NCI-H2196 (cell line): Measurements from ENCODE around the gene NARS2.
"Not testable (repeated sequence)": the region's sequence is repeated elsewhere in the genome, so short reads cannot be mapped to it uniquely, and the experiment has no call there.

Experiments
- DNase-seq: peaks from one replicate; lab custom pipeline; 2025; ENCODE audit not compliant: unreplicated experiment; lab: John Stamatoyannopoulos, UW

Gene NARS2, protein sequence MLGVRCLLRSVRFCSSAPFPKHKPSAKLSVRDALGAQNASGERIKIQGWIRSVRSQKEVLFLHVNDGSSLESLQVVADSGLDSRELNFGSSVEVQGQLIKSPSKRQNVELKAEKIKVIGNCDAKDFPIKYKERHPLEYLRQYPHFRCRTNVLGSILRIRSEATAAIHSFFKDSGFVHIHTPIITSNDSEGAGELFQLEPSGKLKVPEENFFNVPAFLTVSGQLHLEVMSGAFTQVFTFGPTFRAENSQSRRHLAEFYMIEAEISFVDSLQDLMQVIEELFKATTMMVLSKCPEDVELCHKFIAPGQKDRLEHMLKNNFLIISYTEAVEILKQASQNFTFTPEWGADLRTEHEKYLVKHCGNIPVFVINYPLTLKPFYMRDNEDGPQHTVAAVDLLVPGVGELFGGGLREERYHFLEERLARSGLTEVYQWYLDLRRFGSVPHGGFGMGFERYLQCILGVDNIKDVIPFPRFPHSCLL

DNA sequence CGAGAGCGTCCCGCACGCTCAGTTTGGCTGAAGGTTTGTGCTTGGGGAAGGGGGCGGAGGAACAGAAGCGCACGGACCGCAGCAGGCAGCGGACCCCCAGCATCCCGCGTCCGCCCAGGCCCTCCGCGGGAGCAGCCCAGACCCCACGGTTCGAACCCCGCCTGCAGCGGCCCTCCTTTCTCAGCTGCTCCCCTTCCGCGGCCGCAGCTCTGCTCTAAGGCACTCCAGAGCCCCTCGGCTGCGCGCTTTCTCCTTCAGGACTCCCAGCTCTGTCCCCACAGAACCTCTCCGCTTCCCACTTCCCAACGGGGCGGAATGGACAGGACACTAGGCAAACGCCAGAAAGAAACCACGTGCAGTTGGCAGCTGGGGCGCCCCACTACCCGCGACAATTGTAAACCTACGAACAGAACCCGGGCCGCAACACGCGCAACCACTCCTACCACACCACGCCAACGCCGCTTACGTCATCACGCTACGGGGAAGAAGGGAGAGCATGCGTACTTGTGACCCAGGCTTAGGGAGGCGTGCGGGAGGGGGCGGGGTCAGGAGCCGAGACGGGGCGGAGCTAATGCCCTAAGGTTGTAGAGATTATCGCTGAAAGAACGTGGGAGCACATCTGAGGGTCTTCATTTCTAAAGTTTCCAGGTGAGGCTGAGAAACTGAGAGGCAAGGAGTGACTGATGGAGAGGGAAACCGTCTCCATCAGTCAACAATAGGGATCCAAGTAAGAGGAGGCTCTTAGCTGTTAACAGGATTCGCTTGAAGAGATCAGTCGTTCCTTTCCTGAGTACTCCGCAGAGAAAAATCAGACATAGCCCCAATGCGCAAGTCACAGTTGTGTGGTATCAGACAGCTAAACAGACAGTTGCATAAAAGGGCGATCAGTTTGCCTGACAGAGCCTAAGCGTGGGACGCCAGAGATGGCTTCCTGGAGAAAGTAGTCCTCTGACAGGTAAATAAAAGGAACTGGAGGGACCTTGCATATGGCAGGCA is at the start of gene NARS2:
Gene NARS2, minus strand, starts transcription at position 479 of the 996 bp plus-strand sequence. Its CDS starts 376 bp downstream, at position 103.
- peak; percentile 98 for DNase-seq

DNA sequence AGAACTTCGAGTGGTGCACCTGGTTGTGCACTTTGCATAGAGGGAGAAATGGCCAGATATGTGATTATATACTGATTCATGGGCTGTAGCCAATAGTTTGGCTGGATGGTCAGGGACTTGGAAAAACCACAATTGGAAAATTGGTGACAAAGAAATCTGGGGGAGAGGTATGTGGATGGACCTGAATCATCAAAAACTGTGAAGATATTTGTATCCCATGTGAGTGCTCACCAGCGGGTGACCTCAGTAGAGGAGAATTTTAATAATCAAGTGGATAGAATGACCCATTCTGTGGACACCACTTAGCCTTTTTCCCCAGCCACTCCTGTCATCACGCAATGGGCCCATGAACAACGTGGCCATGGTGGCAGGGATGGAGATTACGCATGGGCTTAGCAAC is 48.0 kb upstream of the NARS2 start:
- DNase-seq: no peak

DNA sequence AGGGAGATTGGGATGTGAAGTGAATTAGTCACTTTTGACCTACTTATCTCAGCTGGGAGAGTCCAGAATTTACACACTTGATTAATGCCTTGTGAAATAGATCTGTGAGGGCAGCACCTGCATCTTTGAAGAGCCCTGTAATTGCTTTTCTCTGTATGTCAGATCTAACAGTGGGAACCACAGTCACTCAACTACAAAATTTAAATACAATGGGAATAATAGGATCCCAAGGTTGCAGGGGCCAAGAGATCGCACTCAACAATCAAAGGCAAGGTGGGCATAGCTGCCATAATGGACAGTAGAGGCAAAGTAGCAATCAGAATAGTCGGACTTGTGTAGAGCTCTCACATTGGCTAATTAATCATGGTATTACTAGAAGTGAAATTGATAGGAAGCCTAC is 45.5 kb upstream of the NARS2 start:
- no peak for DNase-seq

DNA sequence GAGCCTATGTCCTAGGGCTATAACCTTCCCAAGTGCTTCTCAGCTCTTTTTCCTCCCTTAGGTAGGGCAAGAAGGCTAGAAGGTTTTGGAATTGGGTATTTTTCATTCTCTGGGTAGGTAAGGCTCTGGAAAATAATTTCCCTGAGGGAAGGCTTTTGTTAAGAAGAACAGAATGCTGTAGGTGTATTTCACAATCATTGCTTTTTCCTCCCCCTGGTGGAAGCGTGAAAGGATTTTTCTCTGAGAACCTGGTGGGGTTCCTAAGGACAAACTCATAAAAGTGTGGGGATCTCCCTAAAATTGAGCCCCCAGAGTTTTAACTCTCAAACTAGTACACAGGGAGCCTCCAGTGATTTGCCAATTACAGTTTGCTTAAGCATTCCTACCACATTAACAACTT is 41.1 kb upstream of the NARS2 start:
- no peak for DNase-seq

DNA sequence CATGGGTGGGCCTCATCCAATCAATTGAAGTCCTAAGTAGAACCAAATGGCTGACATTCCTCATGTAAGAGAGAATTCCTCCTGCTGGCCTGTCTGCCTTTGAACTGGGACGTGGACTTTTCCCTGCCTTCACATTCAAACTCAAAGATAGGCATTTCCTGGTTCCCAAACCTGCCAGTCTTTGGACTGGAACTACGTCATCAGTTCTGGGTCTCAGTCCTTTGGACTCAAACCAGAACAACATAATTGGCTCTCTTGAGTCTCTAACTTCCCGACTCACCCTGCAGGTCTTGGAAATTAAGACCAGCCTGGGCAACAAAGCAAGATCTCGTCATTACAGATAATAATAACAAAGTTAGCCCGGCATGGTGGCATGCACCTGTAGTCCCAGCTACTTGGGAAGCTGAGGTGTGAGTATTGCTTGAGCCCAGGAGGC is 38.7 kb upstream of the NARS2 start:
- DNase-seq: no peak

DNA sequence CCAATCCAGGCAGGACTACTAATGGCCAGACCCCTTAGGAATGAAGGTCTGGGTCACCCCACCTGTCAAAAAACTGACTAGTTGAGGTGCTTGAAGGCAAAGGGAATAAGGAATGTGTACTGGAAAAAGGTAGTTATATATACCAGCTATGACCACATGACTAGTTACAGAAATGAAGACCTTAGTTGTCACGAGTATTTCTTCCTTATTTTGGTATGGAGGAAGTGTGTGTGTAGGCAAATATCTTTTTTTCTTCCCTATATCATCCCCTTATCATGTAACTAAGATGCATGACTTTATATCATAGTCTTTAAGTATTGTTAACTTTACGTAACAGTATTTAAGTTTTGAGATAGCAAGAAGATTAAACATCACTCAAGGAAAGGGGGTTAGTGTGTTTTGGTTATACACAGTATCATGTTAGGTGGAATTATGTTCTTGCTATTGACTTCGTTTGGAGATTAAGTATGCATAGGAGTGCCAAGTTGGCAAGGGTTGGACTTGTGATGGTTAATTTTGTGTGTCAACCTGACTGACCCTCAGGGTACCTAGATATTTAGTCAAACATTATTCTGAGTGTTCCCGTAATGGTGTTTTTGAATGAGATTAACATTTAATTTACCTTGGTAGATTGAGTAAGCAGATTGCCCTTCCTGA is 38.2 kb upstream of the NARS2 start:
- no peak for DNase-seq

DNA sequence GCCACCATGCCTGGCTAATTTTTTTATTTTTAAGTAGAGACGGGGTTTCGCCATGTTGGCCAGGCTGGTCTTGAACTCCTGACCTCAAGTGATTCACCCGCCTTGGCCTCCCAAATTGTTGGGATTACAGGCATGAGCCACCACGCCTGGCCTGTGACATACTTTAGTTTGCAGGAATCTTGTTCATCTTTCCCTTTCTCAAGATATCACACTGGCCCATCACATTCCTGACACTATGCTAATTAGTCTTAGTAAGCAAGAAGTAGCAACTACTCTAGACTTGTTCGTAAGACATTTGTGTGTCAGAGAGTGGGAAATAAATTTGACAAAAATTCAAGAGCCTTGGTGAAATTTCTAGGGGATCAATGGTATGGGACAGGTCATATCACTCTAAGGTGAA is 34.7 kb upstream of the NARS2 start:
- DNase-seq: not testable (repeated sequence)

DNA sequence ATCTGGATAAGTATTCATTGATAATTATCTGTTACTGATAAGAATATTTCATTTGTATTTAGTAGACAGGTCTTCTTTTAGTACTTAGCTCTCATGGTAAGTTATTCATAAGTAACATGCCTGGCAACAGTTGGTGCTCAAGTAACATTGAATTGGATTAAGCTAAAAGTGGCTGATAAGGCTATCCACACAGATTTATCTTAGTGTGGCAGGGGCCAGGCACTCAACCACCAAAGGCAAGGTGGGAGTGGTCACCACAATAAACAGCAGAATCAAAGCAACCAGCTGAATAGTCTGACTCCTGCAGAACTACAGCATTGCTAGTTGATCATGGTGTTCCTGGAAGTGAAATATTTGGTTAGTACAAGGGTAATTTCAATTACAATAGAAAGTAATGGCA is 33.0 kb upstream of the NARS2 start:
- DNase-seq: no peak

DNA sequence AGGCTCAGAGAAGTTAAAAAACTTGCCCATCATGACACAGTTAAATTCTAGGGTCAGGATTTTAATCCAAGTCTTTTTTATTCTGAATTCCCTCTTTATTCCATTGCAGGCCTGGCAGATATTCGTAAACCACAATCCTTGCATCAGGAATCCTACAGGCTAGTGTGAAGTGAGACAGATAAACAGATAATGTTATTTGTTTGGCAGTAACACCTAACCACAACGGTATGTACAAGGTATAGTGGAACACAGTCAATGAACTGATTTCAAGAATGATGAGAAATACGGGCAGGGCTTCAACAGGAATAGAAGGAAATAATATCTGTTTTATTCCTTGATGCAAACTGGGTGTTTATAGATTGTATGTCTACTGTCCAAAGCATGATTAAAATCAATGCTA is 32.0 kb upstream of the NARS2 start:
- DNase-seq: no peak

DNA sequence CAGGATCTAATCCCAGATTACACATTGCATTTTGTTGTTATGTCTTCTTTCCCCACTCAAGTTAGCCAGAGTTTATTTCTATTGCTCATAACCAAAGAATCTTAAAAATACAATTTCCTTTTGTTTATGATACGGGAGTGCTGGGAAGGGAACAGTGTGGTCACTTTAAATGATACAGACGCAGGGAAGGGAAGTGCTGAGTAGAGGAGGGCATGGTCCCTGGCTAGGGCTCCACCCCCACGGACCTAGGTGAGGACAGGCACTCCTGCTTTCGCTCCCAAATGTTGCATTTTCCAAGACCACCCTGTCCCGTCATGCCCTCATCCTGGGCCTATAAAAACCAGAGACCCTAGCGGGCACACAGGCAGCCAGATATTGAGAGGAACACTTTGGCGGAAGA is 30.6 kb upstream of the NARS2 start:
- DNase-seq: no peak

DNA sequence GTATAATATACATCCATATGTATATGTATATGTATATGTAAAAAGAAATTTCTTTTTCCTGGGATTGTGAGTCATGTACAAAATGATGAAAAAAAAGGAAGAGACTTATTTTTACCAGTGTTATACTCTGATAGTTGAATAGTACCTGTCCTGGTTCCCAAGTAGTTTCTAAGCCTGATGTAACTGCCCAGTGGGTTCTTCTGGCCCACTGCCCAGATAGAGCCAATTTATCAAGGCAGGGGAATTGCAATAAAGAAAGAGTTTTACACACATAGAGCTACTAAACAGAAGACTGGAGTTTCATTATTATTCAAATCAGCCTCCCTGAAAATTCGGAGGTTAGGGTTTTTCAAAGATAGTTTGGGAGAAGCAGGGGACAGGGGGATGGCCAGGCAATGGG is 29.1 kb upstream of the NARS2 start:
- DNase-seq: no peak

DNA sequence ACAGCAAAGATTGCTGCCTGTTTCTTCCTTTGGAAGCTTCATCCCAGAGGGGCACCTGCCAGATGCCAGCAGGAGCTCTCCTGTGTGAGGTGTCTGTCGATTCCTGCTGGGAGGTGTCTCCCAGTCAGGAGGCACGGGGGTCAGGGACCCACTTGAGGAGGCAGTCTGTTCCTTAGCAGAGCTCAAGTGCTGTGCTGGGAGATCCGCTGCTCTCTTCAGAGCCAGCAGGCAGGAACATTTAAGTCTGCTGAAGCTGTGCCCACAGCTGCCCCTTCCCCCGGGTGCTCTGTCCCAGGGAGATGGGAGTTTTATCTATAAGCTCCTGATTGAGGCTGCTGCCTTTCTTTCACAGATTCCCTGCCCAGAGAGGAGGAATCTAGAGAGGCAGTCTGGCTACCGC is 28.1 kb upstream of the NARS2 start:
- DNase-seq: not testable (repeated sequence)

DNA sequence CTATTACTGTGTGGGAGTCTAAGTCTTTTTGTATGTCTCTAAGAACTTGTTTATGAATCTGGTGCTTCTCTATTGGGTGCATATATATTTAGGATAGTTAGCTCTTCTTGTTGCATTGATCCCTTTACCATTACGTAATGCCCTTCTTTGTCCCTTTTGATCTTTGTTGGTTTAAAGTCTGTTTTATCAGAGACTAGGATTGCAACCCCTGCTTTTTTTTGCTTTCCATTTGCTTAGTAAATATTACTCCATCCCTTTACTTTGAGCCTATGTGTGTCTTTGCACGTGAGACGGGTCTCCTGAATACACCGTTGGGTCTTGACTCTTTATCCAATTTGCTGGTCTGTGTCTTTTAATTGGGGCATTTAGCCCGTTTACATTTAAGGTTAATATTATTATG is 26.4 kb upstream of the NARS2 start:
- not testable (repeated sequence) for DNase-seq

DNA sequence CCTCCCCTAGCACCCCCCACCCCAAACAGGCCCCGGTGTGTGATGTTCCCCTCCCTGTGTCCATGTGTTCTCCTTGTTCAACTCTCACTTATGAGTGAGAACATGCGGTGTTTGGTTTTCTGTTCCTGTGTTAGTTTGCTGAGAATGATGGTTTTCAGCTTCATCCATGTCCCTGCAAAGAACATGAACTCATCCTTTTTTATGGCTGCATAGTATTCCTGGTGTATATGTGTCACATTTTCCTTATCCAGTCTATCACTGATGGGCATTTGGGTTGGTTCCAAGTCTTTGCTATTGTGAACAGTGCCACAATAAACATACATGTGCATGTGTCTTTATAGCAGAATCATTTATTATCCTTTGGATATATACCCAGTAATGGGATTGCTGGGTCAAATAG is 22.9 kb upstream of the NARS2 start:
- not testable (repeated sequence) for DNase-seq

DNA sequence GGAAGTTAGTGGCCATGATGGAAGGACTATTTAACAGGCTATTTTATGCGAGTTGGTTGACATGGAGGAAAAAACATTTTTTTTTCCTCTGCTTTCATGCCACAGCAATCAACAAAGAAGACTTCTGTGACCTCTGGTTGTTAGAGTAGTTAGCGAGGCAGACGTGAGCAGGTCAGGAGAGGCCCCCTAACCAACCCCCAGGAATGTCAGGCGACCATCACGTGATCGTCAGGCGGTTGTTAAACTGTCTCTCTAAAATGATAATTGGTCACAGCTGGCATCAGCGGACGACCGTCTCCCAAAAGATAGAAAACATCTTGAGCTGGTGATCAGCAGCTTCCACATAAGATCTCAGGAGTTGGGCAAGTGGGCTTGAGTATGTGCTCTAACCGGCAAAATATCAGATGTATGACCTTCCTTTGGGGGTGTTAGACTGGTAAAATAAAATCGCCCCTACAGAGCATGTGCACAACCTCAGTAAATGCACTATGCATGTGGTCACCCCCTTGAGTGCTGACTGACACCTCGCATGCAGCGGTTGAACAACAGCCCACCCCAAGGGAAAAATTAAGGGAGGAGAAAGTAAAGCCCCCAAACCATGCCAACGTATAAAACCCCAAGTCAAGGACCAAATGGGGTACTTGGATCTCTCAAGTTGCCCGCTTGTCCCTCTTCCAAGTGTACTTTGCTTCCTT is 20.9 kb upstream of the NARS2 start:
- no peak for DNase-seq

DNA sequence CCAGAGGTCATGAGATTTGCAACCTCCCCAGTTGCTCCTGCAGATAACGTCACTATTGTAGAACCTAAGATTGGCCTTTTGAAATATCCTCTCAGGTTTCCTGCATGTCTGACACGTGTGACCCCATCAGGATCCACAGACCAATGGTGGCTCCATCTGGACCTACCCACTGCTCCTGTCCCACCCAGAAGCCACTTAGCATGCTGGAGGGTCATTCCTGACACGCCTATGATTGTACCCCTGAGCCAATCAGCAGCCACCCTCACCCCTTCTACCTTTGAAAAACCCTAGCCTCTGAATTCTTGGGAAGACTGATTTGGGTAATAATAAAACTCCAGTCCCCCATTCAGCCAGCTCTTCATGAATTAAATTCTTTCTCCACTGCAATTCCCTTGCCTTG is 20.1 kb upstream of the NARS2 start:
- DNase-seq: no peak

DNA sequence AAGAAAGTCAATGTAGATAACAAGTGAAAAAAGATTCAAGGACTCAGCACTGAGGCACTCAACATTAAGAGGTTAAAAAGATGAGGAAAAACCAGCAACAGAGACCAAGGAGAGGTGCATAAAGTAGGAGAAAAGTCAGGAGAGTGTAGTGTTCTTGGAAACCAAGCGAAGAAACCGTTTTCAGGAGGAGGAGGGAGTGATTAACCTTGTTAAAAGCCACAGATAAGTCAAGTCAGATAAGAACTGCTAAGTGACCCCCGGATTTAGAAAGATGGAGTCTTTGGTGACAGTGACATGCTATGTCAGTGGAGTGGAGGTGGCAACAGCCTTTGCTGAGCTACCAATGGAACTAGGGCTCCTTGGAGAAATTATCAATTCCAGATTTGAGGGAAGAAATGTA is 13.9 kb upstream of the NARS2 start:
- no peak for DNase-seq

DNA sequence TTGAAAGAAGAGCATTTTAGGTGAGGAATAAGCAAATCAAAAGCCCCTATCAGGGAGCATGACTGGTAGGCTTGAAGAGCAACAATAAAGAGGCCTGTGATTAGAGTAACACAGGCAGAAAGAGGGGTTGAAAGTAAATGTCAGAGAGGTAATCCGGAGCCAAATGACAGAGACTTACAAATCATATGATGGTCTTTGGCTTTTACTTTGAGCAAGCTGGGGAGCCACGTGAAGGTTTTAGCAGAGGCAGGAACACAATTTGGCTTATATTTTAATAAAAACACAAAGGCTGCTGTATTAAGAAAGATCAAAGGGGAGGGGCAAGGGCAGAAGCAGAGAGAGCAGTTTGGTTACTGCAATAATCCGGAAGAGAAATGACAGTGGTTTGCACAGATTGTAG is 12.8 kb upstream of the NARS2 start:
- DNase-seq: no peak

DNA sequence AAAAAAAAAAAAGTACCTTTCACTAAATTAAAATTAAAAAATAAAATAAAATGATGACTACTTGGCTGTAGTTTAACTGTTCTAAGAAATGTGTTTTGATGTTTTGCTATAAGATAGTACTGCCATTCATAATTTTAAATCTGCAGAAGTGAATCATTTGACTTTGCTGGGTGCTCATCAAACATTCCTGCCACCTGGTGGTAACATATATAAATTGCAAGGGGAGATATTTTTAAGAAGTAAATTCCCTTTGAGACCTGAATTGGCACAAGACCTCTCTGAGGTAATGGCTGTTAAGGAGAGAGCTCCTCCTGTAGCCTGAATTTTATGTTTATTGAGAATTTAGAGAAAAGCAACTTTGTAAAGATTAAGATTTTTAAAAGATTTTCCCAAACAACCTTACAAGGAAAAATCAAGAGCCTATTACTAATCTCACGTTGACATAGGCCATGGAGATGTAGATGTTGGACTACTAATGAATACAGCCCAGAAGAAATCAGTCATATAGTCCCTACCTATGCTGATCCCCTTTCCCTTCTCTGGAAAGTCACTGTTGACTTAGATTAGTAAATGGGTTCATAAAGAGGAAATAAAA is 11.9 kb upstream of the NARS2 start:
- no peak for DNase-seq

DNA sequence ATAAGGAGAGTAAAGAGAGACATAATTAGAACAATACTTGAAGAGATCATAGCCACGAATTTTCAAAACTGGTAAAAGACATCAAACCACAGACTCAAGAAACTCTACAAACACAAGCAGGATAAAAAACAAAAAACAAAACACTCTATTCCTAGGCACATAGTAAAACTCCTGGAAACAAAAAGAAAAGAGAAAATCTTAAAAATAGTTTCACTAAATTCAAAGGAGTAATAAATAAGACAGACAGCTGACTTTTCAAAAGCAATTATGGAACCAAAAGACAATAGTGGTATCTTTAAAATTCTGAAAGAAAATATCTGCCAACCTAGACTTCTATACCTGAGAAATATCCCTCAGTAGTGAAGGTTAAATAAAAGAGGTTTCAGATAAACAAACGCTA is 9.2 kb upstream of the NARS2 start:
- DNase-seq: no peak
